Fibroblast of skin of back (primary cell): ENCODE measurements around the gene EDEM3.
"Not testable (repeated sequence)": the region's sequence is repeated elsewhere in the genome, so short reads cannot be mapped to it uniquely, and the experiment has no call there.

ENCODE experiments used
- DNase-seq: peaks from one replicate; pipeline ENCODE4 v3.0.0-alpha.2; 2013

EDEM3 gene

DNA sequence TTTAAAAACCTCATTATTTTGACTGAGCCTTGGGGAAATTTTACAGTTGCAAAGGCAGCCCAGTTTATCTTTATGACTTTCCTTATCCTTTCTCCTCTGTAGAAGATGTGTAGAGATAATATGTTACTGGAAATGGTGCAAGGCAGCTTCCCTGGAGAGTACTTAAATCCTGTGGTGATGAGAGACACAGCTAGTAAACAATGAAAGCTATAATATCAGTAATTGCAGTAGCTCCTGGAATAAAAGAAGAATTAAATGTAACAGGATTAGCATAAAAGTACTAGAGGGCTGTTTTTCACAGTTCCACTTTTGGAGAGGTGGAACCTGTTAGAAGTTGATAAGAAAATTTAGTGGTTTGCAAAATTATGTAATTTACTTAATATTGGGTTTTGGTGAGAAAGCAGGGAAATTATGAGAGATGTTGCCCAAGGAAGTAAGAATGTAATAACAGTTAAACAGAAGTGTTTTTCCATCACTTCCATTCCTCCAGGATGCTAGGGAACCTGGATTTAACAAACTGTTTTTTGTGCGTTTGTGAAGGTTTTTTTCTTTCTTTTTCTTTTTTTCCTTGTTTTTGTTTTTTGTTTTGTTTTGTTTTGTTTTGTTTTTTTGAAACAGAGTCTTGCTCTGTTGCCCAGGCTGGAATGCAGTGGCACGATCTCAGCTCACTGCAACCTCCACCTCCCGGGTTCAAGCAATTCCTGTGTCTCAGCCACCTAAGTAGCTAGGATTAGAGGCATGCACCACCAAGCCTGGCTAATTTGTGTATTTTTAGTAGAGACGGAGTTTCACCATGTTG is 15.7 kb upstream of the EDEM3 start:
- DNase-seq = no peak

GRCh38 chr1:184769241-184769640 is 14.6 kb upstream of the EDEM3 start:
- no peak for DNase-seq

- DNase-seq = no peak
Observed at GRCh38 chr1:184768467-184768866, 13.8 kb upstream of the EDEM3 start.

DNA sequence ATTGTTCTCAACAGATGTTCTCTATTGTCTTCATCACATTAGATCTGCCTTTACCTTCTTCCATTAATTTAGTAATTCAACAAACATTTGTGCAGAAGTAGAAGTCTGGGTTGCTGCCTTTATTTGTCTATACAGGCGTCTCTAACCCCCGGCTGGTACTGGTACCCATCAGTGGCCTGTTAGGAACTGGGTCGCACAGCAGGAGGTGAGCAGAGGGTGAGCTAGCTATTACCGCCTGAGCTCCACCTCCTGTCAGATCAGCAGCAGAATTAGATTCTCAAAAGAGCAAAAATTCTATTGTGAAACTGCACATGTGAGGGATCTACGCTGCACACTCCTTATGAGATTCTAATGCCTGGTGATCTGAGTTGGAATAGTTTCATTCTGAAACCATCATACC is 12.9 kb upstream of the EDEM3 start:
- DNase-seq = no peak

DNA sequence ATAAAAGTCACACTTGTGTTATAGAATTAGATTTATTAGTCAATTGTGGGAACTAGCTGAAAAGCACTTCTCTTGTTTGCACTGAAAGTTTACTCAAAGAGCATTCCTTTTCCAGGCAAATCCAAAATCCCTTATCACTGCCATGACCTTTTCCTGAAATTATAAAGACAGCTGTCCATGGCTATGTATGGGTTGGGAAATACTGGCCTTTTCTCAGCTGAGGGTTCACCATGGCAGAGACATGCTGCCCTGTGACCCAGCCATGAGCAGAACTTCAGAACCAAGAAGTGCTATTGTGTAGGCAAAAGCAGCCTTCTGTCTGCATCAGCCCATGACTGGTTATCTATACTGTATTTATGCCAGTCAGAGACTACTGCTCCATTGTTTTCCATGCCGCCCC is 9.8 kb upstream of the EDEM3 start:
- DNase-seq = no peak

DNA sequence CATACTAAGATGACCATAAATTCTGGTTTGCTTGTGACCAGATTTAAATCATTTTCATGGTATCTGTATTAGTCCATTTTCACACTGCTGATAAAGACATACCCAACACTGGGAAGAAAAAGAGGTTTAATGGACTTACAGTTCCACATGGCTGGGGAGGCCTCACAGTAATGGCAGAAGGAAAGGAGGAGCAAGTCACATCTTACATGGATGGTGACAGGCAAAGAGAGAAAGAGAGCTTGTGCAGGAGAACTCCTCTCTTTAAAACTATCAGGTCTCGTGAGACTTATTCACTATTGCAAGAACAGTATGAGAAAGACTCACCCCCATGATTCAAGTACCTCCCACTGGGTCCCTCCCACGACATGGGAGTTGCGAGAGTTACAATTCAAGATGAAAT is 8.9 kb upstream of the EDEM3 start:
- DNase-seq = not testable (repeated sequence)

GRCh38 chr1:184761969-184762485 is 7.4 kb upstream of the EDEM3 start:
- DNase-seq = no peak

DNA sequence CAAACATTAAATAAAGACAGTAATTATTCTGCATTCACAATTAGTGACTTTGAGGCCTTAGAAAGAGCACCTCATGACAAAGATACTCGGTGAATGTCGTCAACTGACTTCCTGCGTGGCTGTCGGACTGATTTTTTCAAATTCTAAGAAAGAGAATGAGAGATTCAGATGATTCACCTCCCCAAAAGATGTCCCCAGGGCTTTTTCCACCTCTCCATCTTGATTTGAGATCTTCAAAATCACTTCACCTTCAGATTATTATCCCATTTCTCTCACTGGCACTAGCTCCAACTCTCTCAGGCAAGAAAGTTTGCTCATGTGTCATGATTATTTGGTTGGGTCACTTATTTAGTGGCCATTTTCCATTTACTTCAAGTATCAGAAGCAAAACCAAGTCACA is 5.0 kb upstream of the EDEM3 start:
- no peak for DNase-seq

DNA sequence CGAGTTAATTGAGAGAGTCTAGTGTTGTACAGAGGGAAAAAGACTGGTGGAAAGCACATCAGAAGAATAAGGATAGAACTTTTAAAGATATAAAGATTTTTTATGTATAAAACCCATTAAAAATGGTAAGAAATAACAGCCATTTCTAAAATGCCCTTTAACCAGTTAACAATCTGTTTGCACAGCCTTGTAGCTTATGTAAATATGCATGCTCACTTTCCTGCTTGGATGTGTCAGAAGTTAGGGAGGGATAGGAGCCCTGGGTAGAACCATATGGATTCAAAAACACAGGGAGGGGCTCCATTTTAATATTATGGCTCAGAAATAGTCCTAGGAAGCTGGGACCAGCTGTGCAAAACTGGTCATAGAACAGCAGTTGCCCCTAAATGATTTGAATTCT is 4.5 kb upstream of the EDEM3 start:
- no peak for DNase-seq

DNA sequence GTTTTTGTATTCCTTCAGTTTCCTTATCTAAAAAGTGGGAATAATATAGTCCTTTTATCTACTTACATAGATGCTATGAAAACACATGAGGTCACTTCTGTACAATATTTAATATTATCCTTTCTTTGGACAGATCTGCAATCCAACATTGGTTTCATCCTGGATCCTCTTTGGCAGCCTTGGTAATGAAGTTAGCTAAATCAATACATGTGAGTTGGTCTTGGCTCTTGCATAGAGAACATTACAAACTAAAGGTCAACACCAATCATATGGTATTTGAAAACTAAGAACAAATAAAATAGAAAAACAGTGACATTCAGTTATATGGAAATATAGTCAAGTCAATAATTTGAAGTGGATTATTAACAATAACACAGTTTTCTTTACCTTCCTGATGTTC is 3.2 kb upstream of the EDEM3 start:
- DNase-seq = no peak

GRCh38 chr1:184757406-184757805 is 2.7 kb upstream of the EDEM3 start:
- no peak for DNase-seq

DNA sequence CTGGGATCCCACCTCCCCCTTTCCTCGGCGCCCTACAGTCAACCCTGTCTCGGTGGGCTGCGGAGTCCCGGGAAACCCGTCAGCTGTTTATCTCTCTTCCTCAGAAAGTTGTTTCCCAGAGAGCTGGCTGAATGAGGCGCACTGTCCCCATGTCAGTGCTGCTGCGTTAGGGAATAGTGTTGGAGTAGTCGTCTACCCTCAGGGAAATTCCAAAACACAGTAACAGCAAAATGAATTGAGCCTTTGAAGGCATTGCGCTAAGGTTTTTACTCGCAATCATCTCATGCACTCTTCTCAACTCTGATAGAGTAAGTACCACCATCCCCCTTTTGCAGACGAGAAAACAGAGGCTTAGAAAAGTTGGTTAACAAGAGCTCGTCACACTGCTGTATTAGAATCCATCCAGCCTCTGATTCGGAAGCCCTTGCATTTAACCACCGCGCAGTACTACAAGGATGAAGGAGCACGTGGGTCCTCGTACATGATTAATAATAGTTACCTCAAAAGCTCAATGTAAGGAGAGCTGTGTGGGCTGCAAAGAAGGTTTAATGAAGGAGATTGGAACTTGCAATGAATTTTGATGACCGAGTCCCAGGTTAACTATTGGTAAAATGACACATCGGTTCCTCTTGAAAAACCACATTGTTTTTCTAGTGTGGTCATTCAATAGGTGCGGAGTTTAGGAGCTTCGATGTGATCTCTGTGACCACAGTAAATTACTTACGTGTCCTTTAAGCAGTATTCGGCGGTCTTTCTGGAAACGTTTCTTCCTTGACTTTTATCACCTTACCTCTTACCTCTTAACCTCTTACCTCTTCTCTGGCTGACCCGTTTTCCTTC is 788 bp upstream of the EDEM3 start:
- DNase-seq = peak; percentile 34

GRCh38 chr1:184753608-184754475 is 816 bp downstream of the EDEM3 start:
- DNase-seq = peak; percentile 25

DNA sequence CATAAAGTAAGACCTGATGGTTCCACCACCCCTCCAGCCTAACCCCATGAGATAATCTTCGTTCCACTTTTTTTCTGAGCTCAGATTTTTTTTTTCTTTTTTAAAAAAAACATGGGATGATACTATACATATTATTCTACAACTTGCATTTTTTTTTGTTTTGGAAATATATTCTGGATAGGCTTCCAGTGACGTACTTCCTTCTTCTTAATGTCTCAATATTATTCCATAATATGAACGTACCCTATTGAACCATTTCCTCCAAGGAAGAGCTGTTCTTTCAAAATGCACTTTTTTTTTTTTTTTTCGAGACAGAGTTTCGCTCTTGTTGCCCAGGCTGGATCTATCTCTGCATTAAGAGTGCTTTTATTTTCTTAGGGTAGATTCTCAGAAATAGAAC is 1.5 kb downstream of the EDEM3 start:
- DNase-seq = no peak

- no peak for DNase-seq
Observed at GRCh38 chr1:184752656-184753055, 2.0 kb downstream of the EDEM3 start.

DNA sequence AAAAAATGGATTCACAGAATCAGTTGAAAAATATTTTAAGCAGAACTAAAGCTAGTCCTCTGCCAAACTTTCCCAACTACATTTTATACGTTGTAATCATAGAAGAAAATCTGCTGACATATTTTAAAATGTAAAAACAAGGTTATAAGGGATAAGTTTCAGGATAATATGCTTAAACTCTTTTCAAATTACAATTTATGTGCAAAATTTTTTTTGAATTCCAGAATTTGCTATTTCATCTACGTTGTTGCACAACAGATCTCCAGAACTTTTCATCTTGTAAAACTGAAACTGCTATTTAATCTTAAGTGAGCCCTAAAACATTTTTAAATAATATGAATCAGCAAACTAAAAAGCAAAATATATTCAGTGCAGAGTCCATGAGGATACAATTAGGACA is 5.9 kb downstream of the EDEM3 start:
- DNase-seq = no peak

- DNase-seq = no peak
Observed at GRCh38 chr1:184747089-184747955, 7.3 kb downstream of the EDEM3 start.

DNA sequence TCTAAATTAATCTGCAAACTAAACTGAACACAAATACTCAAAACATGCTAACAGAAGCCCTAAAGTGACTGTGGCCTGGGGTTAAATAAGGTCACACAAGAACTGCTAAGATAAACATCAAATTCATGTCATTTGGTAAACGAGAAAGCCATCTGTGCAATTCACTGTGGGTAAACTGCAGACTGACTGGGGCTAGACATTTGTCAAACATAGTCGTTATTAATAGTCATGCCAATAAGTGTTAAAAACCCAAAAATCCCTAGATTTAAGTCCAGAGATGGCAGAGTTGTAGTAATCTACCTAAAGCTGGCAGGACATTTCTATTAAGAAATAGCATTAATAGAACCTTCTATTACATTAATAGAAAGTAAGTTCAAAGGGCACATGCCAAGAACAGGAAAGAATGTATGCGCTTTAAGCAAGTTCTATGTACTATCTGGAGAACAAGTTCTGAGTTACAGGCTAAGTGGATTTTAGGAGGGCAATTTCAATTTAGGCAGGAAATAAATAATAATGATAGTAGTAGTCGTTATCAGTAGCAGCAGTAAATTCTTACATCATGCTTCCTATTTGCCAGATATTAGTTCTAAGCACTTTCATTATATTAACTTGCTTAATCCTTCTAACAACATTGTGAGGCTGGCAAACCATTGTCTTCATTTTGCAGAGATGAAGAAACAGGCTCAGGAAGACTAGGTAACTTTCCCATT is 8.6 kb downstream of the EDEM3 start:
- no peak for DNase-seq

DNA sequence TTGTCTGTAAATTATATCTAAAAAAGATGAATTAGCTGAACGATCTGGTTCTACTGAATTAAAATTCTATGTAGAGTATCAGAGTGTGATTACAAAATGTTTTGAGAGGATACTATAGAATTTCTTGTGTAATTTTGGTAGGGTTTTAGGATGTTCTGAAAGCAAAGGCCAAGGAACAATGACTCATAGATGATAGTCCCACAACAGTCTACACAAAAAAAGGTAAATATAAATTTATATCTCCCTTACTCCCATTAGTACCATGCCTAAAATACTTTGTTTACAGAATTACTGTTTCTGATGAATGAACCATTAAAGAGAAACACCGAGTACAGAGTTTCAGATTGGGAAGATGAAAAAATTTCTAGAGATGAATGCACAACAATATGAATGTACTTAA is 9.5 kb downstream of the EDEM3 start:
- no peak for DNase-seq

- no peak for DNase-seq
Observed at GRCh38 chr1:184743062-184743756, 11.4 kb downstream of the EDEM3 start.
